Activated T-helper 1 cell treated with anti-CD3 and anti-CD28 coated beads, Interleukin-2, amount 50 U/mL, for 16 hours (primary cell): ENCODE data around the gene GLI1.
A peak's percentile ranks its signal among the peaks of the same experiment; 100 is the strongest.
"Not testable (repeated sequence)": the region's sequence is repeated elsewhere in the genome, so short reads cannot be mapped to it uniquely, and the experiment has no call there.

ENCODE experiments used
- DNase-seq, 2 donors: peaks; one replicate each; pipeline ENCODE4 v3.0.0-alpha.2; 2020; ENCODE audit warnings: low read depth in 1 of 2, low spot score in 1 of 2

GLI1 gene

DNA sequence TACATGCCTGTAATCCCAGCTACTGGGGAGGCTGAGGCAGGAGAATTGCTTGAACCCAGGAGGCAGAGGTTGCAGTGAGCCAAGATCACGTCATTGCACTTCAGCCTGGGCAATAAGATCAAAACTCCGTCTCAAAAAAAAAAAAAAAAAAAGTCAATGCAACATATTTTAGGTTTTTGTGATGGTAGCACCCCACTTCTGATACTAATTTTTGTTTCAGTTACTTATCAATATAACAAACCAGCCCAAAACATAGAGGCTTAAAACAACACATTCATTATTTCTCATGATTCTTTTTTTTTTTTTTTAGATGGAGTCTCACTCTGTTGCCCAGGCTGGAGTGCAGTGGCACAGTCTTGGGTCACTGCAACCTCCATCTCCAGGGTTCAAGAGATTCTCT, 18.2 kb upstream of the GLI1 start:
- not testable (repeated sequence) for DNase-seq

GRCh38 chr12:57441846-57442427, 17.6 kb upstream of the GLI1 start:
- DNase-seq = no peak

- DNase-seq = not testable (repeated sequence)
Observed at GRCh38 chr12:57444337-57444736, 15.2 kb upstream of the GLI1 start.

GRCh38 chr12:57444744-57445143, 14.8 kb upstream of the GLI1 start:
- DNase-seq = no peak

DNA sequence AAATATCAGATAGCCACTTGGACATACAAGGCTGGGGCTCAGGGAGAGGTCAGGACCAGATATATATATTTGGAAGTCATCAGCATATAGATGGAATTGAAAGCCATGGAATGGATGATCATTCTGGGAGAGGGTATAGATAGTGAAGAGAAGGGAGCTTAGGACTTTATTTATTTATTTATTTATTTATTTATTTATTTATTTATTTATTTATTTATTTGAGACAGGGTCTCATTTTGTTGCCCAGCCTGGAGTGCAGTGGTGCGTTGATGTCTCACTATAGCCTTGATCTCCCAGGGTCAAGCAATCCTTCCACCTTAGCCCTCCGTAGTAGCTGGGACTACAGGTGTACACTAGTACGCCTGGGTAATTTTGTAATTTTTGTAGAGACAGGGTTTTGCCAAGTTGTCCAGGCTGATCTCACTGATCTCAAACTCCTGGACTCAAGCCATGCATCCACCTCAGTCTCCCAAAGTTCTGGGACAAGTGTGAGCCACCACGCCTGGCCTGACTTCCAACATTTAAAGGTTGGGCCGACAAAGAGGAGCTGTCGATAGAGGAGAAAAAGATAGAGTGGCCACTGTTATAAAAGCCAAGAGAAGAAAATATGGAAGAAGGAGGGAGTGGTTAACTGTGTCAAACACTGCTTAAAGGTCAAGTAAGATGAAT, 13.2 kb upstream of the GLI1 start:
- no peak for DNase-seq

DNA sequence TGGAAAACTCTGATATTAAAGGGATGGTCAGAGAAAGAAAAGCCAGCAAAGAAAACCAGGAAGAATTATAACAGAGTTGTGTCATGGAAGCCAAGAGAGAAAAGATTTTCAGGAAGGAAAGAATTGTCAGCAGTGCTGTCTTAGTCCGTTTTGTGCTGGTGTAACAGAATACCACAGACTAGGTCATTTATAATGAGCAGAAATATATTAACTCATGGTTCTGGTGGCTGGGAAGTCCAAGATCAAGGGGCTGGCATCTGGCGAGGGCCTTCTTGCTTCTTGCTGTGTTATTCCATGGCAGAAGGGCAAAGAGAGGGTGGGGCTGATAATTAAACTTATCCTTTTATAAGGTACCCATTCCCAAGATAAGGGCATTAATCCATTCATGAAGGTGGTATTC, 10.9 kb upstream of the GLI1 start:
- no peak for DNase-seq

- no peak for DNase-seq
Observed at GRCh38 chr12:57449375-57449774, 10.2 kb upstream of the GLI1 start.

DNA sequence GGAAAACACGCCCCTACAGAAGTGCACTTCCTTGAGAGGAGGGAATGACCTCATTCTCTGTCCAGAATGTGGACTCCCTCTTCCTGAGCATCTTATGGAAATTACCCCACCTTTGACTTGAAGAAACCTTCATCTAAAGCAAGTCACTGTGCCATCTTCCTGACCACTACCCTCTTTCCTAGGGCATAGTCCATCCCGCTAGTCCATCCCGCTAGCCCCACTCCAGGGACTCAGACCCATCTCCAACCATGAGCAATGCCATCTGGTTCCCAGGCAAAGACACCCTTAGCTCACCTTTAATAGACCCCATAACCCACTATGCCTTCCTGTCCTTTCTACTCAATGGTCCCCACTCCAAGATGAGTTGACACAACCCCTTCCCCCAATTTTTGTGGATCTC, 9.5 kb upstream of the GLI1 start:
- no peak for DNase-seq

GRCh38 chr12:57451233-57451778, 8.3 kb upstream of the GLI1 start:
- DNase-seq = no peak

- no peak for DNase-seq
Observed at GRCh38 chr12:57452181-57452936, 7.2 kb upstream of the GLI1 start.

DNA sequence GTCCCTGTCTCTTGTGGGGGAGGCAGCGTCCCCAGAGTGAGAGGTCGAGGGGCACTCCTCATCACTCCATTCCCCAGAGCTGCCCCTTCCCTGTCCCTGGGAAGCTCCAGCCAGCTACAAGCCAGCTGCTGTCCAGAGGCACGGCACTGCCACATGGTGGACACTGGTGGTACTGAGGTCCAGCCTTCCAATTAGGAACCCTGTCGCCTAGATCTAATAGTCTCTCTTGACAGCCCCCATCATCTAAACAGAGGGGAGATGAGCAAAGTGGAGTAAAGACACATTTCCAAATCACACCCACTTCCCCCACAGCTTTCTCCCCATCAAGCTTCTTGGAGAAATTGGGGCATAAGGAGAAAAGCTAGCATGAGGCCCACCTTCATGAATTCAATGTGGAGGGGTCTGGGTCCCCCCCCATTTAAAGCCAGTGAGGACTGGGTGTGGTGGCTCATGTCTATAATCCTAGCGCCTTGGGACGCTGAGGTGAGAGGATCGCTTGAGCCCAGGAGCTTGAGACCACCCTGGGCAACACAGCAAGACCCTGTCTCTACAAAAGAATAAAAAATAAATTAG, 6.6 kb upstream of the GLI1 start:
- DNase-seq = no peak

DNA sequence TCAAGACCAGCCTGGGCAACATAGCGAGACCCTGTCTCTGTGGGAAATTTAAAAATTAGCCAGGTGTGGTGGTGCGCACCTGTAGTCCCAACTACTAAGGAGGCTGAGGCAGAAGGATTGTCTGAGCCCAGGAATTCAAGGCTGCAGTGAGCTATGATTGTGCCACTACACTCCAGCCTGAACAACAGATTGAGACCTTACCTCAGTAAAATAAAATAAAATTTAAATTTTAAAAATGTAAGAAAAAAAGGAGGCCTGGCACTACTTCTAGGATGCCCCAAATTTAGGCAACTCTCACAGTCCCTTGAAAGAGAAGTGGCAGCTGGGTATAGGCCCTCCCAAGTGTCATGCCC, 5.4 kb upstream of the GLI1 start:
- DNase-seq = no peak

DNA sequence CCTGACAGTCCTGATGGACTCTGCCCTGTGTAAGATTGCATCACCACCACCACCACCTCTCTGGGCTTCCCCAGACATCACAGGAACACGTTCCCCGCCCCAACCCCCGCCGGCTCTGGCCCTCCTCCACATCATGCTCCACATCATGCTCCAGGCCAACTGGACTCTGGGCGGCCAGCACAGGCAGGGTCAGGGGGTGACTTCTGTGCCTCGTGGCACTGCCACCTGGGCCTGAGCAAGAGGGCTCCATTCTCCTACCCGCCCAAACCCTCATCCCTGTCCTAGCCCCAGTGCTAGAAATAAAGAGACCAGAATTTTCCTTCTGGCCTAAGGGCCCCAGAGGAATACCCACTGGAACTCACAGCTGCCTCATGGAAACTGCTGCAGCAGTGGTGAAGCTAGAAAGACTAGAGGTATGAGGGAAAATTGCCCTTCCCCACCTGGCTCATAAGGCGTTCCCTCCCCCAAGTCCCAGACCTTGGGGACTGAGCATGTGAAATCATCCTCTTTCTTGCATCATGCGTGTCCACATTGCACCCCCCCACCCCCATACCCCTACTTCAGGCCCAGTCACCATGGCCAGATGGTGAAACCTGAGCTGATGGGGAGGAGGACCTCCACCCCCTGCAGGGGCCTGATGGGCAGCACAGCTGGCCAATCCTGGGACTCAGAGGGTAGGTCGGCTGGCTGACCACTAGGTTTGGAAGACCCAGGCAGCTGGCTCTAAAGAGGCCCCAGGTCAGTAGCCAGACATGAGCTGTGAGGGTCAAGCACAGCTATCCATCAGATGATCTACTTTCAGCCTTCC, 4.8 kb upstream of the GLI1 start, which contains the start of gene INHBE:
INHBE (plus strand) TSS at position 742 of the 808 bp plus-strand sequence. CDS start 230 bp downstream, outside the sequence.
- DNase-seq = no peak

DNA sequence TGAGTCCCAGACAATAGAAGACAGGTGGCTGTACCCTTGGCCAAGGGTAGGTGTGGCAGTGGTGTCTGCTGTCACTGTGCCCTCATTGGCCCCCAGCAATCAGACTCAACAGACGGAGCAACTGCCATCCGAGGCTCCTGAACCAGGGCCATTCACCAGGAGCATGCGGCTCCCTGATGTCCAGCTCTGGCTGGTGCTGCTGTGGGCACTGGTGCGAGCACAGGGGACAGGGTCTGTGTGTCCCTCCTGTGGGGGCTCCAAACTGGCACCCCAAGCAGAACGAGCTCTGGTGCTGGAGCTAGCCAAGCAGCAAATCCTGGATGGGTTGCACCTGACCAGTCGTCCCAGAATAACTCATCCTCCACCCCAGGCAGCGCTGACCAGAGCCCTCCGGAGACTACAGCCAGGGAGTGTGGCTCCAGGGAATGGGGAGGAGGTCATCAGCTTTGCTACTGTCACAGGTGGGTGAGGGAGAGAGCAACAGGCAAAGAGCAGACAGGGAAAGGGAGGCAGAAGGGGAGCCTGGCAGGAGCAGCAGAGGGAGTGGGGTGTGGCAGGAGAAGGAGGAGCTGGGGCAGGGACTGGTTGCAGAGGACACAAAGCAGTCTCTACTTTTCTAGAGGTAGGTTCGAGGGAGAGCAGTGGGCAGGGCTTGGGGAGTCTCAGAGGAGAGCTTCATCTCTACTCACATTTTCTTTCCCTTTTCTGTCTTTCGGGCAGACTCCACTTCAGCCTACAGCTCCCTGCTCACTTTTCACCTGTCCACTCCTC, 4.0 kb upstream of the GLI1 start:
- DNase-seq = no peak

- no peak for DNase-seq
Observed at GRCh38 chr12:57456145-57456700, 3.4 kb upstream of the GLI1 start.

DNA sequence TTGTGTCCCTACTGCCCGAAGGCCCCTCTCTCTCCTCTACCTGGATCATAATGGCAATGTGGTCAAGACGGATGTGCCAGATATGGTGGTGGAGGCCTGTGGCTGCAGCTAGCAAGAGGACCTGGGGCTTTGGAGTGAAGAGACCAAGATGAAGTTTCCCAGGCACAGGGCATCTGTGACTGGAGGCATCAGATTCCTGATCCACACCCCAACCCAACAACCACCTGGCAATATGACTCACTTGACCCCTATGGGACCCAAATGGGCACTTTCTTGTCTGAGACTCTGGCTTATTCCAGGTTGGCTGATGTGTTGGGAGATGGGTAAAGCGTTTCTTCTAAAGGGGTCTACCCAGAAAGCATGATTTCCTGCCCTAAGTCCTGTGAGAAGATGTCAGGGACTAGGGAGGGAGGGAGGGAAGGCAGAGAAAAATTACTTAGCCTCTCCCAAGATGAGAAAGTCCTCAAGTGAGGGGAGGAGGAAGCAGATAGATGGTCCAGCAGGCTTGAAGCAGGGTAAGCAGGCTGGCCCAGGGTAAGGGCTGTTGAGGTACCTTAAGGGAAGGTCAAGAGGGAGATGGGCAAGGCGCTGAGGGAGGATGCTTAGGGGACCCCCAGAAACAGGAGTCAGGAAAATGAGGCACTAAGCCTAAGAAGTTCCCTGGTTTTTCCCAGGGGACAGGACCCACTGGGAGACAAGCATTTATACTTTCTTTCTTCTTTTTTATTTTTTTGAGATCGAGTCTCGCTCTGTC, 2.7 kb upstream of the GLI1 start:
- DNase-seq = no peak

GRCh38 chr12:57458665-57459054, 925 bp upstream of the GLI1 start:
- no peak for DNase-seq

- peak; percentile 83 to 84 for DNase-seq
Observed at GRCh38 chr12:57459055-57459749, 383 bp upstream of the GLI1 start.

DNA sequence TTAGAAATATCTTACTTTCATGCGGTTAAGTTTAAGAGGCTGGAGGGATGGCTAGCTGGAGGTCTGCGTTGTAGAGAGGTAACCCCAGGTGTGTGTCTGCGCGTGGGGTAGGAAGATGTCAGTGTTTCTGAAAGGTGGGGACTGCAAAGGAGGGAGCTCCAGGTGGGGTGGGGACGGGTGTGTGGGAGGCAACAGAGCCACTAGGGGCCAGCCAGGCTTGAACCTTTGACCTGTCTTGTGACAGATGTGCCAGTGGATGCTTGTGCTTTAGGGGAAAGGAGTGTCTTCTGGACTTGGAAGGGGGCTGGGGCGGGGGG, 841 bp downstream of the GLI1 start:
- no peak for DNase-seq
